Measurements from ENCODE around the gene RMRP.

- TF ChIP-seq CTCF (IDR thresholded peaks at IDR 0.05): no peak
- no peak for TF ChIP-seq POLR2A (IDR thresholded peaks at IDR 0.05)
Observed at GRCh38 chr9:35679766-35680330, 22.0 kb upstream of the RMRP start.
